Kidney capillary endothelial cell (primary cell): ENCODE data around the gene H6PD.
A peak's percentile ranks its signal among the peaks of the same experiment; 100 is the strongest.

Experiments
- DNase-seq: peaks from one replicate; pipeline ENCODE4 v3.0.0-alpha.2; 2018; ENCODE audit warnings: low spot score

Gene H6PD, protein sequence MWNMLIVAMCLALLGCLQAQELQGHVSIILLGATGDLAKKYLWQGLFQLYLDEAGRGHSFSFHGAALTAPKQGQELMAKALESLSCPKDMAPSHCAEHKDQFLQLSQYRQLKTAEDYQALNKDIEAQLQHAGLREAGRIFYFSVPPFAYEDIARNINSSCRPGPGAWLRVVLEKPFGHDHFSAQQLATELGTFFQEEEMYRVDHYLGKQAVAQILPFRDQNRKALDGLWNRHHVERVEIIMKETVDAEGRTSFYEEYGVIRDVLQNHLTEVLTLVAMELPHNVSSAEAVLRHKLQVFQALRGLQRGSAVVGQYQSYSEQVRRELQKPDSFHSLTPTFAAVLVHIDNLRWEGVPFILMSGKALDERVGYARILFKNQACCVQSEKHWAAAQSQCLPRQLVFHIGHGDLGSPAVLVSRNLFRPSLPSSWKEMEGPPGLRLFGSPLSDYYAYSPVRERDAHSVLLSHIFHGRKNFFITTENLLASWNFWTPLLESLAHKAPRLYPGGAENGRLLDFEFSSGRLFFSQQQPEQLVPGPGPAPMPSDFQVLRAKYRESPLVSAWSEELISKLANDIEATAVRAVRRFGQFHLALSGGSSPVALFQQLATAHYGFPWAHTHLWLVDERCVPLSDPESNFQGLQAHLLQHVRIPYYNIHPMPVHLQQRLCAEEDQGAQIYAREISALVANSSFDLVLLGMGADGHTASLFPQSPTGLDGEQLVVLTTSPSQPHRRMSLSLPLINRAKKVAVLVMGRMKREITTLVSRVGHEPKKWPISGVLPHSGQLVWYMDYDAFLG

DNA sequence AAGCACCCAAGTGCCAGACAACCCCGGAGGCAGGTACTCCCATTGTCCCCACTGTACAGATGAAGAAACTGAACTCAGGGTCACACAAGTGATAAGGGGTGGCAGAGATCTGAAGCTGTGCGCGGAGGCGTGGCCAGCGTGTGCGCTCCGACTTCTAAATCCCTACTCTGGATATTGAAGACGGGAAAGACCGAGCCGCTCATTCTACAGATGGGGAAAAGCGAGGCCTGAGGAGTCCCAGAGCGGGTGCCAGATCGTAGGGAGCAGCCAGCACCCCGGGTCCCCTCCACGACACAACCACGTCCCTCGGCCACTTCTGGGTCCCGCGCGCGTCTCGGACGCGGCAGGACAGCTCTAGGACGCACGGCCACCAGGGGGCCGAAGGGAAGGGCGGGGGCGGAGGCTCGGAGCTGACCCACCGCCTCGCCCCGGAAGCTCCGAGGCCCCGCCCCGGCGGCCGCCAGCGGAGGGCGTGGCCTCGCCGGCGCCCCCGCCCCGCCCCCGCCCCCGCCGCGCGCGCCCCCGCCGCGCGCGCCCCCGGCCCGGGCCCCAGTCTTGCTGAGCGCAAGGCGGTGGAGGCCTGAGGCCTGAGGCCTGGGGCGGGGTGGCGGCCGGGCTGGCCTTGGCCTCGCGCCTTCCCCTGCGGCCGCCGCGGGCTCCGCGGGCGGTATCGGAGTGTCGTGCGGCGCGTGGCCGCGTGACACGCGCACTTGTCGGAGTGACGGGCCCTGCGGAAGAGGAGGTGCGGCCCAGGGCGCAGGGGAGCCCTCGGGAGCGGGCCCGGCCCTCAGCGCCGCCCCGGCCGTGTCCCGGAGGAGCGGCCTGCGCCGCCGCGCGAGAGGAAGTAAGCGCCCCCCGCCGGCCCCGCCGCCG is at the start of gene H6PD:
H6PD (plus strand) TSS at position 552 of the 873 bp plus-strand sequence. CDS start 10,161 bp downstream, outside the sequence.
- DNase-seq, result peak; percentile 80

DNA sequence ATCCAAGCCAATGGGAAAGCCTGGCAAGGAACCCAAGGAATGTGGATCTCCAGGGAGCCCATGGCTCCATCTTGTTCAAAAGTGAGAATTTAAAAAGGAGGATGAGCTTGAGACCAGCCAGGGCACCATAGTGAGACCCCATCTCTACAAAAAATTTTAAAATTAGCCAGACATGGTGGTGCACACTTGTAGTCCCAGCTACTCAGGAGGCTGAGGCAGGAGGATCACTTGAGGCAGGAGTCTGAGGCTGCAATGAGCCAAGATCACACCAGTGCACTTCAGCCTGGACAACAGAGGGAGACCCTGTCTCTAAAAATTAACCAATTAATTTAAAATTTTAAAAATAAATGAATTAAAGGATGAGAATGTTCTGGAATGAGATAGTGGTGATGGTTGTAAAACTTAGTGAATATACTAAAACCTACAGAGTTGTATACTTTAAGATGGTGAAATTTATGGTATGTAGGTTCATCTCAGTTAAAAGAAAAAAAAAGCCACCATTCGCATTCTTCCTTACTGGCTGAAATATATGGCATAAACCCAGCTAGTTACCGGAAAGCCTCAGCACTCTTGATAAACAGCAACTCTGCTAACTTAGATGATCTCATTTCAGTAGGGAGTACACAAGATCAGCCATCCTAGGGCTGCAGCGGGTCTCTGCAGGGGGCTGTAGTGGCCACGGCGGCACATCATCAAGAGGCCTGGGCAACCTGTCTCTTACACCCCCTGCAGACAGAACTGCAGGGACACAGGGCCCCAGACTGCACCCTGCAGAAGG is 48.3 kb upstream of the H6PD start:
- DNase-seq, result no peak

DNA sequence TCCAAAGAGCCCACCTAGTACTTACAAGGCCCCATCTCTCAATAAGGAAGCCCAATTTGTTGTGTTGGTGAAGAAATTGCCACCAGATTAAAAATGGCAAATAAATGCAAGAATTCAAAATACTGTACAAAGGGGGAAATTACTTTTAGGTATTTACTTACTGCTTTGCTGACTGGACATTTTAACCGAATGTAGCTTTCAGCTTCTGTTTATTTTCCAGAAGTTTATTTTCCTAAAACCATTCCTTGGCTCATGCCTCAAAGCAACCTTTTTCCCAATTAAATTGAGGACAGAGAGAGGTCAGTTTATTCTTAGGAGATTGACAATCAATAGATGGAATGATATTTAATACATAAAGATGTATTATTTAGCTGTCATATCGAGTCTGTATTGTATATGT is 47.6 kb upstream of the H6PD start:
- DNase-seq, result no peak

DNA sequence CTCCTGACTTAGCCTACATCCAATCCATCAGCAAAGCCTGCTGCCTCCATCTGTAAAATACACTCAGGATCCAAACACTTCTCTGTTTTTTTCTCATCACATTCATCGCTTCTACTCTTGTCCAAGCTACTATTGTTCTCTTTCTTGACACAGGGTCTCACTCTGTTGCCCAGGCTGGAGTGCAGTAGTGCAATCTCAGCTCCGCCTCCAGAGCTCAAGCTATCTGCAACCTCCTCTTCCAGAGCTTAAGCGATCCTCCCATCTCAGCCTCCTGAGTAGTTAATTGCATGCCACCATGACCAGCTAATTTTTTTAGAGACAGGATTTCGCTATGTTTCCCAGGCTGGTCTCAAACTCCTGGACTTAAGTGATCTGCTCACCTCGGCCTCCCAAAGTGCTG is 44.3 kb upstream of the H6PD start:
- no peak for DNase-seq

DNA sequence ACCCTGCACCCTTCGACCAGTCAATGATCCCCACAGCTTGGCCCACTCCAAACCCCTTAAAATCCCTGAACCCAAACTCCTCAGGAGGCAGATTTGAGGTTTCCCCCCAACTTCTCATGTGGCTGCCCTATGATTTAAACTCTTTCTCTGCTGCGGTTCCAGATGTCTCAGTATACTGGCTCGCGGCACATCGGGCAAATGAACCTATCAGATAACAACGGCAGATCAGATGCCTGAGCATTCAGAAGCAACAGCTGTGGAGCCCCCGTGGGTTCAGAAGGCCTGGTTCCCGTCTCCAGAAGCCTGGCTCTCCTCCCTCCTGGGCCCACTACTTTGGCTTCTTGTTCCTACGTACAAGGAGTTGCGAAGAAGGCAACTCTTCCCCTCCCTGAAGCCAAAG is 43.3 kb upstream of the H6PD start:
- DNase-seq, result no peak

DNA sequence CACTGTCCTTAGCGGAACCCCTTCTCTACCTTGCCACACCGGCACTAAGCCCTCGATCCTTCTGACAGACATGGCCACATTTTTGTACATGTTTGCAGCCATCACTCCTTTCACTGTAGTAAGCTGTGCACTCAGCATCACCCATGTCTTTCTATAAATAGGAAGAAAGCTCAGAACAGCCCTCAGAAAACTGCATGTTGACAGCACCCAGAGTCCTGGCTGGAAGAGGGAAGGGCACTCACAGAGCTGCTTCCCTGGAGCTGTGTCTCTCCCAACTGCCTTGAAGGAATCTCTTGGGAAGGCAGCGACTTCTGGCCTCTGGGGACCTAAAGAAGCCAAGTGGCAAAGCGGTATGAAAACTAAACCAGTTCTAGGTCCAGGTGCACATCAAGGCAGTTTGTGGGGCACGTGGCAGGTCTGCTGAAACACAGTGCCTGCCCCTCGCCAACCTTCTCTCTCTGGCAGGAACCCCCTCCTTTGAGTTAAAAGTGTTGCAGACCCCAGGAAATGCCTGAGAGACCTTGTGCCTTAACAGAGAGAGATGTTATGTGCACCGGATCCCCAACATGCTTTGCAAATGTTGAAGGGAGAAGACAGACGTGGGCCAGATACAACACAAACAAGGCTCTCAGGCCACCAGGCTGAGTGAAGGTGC is 41.9 kb upstream of the H6PD start:
- DNase-seq, result no peak

DNA sequence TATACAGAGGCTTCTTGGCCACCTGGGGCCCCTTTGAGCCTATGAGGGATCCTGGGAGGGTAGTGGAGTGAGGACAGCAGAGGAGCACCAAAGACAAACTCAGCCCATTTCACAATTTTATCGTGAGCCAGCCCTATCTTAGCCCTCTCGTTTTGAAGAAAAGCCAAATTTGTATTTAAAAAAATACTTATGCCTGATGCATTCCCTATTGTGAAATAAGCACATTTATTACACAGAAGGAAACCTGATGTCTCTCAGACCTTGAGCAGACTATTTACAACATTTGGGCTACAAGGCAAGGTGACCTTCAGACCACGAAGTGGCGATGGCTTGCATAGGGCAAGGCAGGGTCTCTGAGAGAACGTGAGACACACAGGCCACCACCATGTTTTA is 41.3 kb upstream of the H6PD start:
- no peak for DNase-seq

DNA sequence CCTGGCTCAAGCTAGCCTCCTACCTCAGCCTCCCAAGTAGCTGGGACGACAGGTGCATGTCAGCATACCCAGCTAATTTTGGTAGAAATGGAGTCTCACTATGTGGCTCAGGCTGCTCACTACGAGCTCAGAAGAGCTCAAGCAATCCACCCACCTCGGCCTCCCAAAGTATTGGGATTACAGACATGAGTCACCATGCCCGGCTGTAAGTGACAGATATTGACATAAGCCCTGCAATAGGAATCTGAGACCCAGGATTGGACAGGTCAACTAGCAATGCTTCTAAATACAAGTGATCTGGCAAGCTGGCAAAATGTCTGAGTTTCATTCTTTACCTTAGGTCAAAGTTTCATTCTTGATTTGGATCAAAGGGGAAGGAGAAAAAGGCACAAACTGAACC is 40.5 kb upstream of the H6PD start:
- no peak for DNase-seq

DNA sequence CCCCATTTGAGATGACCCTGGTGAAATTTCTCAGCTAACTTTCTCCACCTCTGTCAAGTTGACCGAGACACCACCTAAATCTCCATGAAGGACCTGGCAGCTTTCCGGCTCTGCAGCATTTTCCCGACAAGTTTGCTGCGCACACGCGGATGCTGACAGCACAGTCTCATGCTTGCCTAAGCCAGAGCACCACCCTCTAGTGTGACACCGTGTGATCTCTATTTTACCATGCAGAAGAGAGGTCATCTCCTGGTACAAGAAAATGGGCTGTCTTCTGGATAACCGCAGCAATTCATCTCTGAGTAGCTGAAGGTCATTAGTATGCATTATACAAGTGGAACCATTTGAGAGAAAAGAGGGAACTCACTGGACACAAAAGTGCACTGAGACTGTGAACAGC is 38.9 kb upstream of the H6PD start:
- no peak for DNase-seq

DNA sequence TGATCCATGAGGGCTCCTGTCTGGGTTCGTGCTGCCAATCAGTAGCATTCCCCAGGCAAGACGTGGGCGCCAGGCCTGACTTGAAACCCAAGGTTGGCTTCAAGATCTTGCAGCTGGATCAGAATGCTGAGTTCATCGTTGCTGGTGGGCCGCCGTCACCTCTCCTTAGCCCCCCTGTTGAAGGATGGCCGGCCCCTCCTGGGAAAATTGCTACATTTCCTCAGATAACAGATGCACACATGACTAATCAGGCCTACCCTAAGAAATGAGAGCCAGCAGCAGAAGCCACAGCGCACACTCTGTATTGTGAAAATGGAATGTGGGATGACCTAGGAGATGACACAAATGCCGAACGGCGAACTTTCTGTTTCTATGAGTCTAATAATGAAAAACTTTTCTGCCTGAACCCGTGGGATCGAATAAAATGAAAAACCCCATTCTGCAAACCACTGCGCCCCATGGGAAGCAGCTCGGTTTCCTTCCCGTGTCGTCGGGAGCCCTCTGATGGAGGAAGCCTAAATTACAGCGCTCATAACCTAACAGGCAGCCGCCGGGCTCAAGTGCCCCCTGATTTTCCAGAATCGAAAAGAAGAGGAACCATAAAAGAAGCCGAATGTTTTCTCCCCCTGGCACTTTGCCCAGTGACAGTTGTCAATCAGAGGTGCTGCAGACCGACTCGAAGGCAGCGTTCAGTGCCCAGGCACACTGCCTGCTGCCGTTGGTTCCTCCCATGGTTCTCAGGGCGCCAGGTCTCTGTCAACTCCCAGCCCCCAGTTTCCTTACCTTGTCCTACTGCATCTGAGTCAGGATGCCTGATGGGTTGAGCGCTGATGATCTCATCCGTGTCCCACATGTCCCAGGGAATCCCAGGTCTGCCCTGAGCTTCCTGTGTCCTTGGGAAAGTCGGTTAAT is 38.2 kb upstream of the H6PD start:
- peak; percentile 77 for DNase-seq

DNA sequence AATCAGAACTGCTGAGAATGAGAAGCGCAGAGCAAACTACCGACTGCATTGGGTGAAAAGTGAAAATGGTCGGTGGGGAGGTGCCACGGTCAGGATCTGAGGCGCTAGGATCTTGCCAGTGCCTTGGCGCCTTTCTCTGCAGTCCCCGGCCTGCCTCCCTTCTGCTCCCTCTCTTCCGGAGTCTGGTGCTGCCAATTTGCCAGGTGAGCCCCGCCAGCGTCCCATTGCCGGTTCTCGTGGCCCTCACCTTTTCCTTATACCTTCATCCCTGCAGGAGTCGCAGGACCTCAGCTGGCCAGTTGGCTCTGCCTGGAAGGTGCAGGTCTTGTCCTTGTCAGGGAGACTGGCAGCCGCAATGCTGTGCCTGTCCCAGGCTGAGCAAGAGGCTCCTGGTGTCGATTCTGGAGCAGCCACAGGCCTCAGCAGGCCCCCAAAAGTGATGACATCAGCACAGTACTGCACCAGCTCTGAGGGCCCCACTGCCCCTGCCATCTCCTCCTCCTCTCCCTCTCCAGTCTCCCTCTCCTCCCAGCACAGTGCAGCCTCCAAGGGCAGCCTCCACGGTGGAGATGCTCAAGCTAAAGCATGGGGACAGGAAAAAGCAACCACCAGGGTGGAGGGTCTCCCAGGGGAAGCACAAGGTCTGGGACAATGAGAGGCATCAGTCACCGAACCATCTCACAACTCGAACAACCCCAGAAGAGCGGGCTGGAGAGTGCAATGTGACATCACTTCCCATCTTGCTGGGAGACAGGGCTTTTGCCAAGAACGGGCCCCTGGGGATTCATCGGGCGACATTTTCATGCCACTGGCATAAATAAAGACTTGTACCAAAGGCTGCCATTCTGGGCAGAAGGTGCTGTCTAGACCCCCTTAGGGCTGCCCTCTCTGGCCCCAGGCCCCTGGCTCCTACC is 37.1 kb upstream of the H6PD start:
- DNase-seq, result no peak

DNA sequence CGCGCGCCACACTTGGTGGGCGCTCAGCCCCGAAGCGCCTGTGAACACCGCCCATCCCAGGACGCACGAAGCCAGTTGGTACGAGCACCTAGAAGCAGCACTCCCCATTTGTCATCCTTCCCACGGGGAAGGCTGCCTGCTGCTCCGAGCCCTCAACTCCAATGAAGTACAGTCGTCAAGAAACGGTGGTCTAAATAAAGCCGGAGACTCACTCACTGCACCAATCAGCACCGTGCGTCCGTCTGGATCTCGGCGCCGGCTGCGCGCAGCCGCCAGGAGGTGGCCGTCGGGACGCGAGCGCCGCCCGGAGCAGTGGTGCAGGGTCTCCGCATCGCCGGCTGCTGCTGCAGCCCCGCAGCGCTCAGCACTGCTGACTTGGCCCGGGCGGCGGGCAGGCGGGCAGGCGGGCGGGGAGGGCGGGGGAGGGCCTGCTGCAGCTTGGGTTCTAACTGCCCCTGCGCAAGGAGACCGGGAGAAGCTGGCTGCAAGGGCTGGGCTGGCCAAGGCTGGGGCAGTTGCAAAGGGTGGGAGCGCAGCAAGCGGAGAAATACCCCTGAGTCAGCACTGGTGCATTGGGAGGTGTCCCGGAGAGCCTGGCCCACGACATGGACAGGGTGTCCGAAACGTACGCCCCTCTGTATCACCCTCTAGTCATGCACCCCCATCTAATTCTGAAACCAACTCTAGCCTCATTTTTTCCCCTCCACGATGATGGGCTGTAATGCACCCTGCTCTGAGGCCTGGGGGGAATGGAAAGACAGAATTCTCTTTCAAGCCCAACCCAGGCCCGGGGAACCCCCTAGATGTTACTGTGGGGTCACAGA is 35.8 kb upstream of the H6PD start:
- no peak for DNase-seq

DNA sequence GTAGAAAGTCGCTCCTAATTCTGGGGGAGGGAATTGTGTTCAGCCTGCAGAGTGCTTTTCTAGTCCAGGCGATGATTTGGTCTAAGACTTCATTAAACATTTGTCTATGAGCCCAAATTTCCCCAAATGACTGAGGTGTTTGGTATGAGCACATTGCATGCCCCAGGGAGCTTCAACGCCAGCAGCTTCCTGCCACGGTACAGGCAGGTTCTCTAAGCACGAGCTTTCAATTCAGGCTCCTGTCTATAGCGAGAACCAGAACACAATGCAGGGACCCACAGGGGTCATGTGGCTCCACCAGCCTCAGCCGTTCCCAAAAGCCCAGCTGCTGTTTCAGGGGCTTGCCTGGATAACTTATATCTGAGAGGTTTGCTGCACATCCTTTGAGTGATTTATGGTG is 34.1 kb upstream of the H6PD start:
- no peak for DNase-seq

DNA sequence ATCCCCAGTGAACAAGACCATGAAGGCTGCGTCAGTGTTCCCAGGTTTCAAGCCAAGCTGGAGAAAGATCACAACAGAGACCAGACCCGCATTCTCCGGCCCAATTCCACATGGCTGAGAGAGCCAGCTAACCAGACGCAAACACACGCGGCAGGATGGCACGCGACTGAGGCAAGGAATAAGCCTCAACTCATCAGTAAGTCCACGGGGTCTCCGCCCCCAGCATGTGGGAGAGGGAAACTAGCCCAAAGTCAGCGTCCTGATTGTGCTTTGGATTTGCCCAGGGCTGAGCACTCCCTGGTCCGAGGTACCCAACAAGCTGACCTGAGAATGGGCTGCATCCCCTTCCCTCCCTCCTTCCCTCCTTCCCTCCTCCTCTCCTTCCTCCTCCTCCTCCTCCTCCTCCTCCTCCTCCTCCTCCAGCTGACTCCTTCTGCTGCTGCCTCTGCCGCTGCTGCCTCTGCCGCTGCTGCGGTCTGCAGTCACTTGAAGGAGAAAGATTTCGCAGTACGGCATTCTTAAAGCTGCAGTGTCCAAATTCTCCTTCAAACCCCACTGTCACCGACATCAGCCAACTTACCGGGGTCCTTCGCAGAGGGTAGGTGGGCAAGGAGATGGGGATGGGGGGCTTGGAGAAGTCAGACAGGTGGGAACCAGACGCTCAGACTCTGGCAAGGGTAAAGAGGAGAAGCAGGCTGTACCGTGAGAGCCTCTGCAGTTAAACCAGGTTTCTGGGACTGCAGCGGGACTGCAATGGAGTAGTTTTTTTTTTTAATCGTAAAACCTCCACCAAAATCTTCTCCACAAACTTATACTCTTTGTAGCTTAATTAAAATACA is 33.0 kb upstream of the H6PD start:
- DNase-seq, result no peak

DNA sequence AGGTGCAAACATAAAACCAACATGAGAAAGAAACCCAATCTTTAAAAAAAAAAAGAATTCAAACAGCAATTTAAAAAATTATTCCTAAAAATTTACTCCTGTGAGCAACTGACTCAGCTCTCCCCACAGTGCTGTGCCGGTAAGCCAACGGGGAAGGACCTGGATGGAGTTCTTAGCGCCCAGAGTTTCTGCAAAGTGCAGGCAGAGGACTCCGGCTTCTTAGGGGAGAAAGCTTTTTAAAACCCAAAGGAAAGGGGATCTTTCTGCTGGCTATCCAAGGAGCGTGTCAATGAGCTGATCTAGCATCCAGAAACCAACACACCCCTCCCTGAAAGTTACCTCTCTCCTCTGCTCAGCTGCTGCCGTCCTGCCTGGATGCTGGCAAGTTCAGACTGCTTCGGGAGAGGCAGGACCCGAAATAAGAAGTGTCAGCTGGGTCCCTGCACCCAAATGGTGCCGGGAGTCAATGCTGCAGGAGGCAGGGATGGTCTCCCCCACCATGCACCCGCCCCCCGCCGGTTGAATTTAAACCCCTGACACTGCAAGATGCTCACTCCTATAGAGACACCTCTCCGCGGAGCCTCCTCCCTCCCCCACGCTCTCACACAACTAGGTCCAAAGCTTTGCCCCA is 32.2 kb upstream of the H6PD start:
- no peak for DNase-seq

DNA sequence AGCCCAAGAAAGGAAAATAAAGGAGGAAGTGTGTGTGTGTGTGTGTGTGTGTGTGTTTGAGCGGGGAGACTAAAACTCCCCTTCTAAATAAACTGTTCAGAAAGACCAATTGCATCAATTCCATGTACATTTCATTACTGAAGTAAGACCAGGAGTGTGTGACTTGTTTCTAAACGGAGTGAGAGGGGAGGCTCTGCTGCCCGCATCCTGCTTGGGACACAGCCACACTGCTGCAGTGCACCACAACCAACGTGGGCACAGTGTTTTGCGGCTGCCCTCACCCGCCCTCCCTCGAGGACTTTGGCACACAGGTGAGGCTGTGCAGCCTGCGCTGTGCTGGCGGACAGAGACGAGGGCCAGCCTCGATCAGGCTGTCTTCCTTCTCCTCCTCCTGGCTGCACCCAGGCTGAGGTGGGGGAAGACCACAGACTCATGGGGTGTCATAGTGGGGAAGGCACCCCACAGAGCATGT is 31.0 kb upstream of the H6PD start:
- no peak for DNase-seq
